Measurements from ENCODE around the gene CCDC92B. TPM values are rescaled to one million over a fixed set of nuclear protein-coding genes. Genes with fewer than 3 reads are reported as not detected.

The CCDC92B gene
- total RNA-seq, 1 experiment from 2014 or later, result 0.09 TPM

DNA sequence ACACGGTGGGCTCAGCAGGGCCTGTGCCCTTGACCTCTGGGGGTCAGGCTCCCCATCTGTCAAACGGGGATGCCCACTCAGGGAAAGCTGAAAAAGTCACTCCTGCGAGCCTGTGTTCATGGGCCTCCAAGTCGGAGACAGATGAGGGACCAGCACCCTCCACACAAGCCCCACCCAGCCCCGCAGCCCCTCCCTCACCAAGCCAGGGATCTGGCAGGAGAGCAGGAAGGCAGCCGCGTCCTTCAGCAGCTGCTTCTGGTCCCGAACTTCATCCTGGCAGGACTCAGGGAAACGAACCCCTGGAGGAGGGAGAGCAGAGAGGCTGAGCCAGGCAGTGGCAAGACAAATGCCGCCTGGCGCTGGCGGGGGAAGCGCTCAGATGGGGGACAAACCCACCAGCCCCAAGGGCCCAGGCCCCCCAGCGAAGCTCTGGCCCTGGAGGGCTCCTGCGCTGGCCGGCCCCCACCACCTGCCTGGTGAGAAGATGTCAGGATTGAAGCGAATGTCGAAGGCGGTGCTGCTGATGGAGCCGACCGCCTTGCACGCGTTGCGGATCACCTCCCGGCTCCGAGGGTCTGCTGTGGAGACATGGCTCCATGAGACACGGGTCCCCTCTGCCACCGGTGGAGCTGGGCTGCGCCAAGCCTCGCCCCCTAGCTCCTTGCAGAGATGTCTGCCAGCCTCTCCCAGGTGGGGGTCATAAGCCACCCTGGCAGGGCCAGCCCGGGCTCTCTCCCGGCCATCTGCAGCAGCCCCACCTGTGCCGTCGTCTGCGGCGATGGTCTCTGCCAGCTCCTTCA is 53.3 kb downstream of the CCDC92B start:
- no TSS peak for BruUV-seq (replicated peaks)
- POLR2A ChIA-PET (ENCODE audit: low non-redundant PET), result no interaction called here
- DNase-seq (ENCODE audit: low spot score), result no peak
- Histone ChIP-seq H3K36me3 (ENCODE audit: insufficient read depth, low read length, poor library complexity, severe bottlenecking) (peaks cover 75% of the 10 kb centered on the region), H3K9me3 (ENCODE audit: low read depth, low read length, poor library complexity, severe bottlenecking) (no peaks in the 10 kb centered on the region), H3K4me3 (ENCODE audit: low read depth, low read length, poor library complexity, severe bottlenecking) (no peak overlapping the region), H3K27me3 (replicated peaks; ENCODE audit: insufficient read depth, low read depth, low read length, poor library complexity) (no peaks in the 10 kb centered on the region), H3K27ac (ENCODE audit: low read depth, low read length, poor library complexity, severe bottlenecking) (no peak overlapping the region), H3K4me1 (ENCODE audit: insufficient read depth, low read length, poor library complexity, severe bottlenecking) (no peaks in the 10 kb centered on the region)
- CTCF ChIA-PET, result no interaction called here
- TF ChIP-seq EZH2 (IDR thresholded peaks at IDR 0.05; ENCODE audit: borderline replicate concordance, low read depth, low read length, poor library complexity, severe bottlenecking), result no peak
- TF ChIP-seq, protein P1, sequence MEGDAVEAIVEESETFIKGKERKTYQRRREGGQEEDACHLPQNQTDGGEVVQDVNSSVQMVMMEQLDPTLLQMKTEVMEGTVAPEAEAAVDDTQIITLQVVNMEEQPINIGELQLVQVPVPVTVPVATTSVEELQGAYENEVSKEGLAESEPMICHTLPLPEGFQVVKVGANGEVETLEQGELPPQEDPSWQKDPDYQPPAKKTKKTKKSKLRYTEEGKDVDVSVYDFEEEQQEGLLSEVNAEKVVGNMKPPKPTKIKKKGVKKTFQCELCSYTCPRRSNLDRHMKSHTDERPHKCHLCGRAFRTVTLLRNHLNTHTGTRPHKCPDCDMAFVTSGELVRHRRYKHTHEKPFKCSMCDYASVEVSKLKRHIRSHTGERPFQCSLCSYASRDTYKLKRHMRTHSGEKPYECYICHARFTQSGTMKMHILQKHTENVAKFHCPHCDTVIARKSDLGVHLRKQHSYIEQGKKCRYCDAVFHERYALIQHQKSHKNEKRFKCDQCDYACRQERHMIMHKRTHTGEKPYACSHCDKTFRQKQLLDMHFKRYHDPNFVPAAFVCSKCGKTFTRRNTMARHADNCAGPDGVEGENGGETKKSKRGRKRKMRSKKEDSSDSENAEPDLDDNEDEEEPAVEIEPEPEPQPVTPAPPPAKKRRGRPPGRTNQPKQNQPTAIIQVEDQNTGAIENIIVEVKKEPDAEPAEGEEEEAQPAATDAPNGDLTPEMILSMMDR (conservative IDR thresholded peaks at IDR 0.05; ENCODE audit: low read depth, low read length), result no peak
- intact Hi-C loops (cut with micrococcal nuclease; ENCODE audit: unreplicated experiment), result no loop called here

- Histone ChIP-seq H3K9me3 (ENCODE audit: low read depth, low read length, poor library complexity, severe bottlenecking) (no peaks in the 10 kb centered on the region), H3K36me3 (ENCODE audit: insufficient read depth, low read length, poor library complexity, severe bottlenecking) (peaks cover 75% of the 10 kb centered on the region), H3K4me3 (ENCODE audit: low read depth, low read length, poor library complexity, severe bottlenecking) (no peak overlapping the region), H3K4me1 (ENCODE audit: insufficient read depth, low read length, poor library complexity, severe bottlenecking) (no peaks in the 10 kb centered on the region), H3K27ac (ENCODE audit: low read depth, low read length, poor library complexity, severe bottlenecking) (no peak overlapping the region), H3K27me3 (replicated peaks; ENCODE audit: insufficient read depth, low read depth, low read length, poor library complexity) (no peaks in the 10 kb centered on the region)
- TF ChIP-seq EZH2 (IDR thresholded peaks at IDR 0.05; ENCODE audit: borderline replicate concordance, low read depth, low read length, poor library complexity, severe bottlenecking), result no peak
- TF ChIP-seq, protein P1 (conservative IDR thresholded peaks at IDR 0.05; ENCODE audit: low read depth, low read length), result no peak
- POLR2A ChIA-PET (ENCODE audit: low non-redundant PET), result no interaction called here
- no TSS peak for BruUV-seq (replicated peaks)
- DNase-seq (ENCODE audit: low spot score), result no peak
- CTCF ChIA-PET, result no interaction called here
- intact Hi-C loops (cut with micrococcal nuclease; ENCODE audit: unreplicated experiment), result no loop called here
Observed at GRCh38 chr17:2695243-2695960, 54.0 kb downstream of the CCDC92B start.

- H3K4me3 ChIP-seq (ENCODE audit: low read depth, low read length, poor library complexity, severe bottlenecking), result no peak overlapping the region
- ChIA-PET CTCF (no interaction called here), POLR2A (ENCODE audit: low non-redundant PET) (no interaction called here)
- H3K27ac ChIP-seq (ENCODE audit: low read depth, low read length, poor library complexity, severe bottlenecking), result no peak overlapping the region
- H3K9me3 ChIP-seq (ENCODE audit: low read depth, low read length, poor library complexity, severe bottlenecking), result no peaks in the 10 kb centered on the region
- TF ChIP-seq, protein P1 (conservative IDR thresholded peaks at IDR 0.05; ENCODE audit: low read depth, low read length), result no peak
- no peak for TF ChIP-seq EZH2 (IDR thresholded peaks at IDR 0.05; ENCODE audit: borderline replicate concordance, low read depth, low read length, poor library complexity, severe bottlenecking)
- H3K36me3 ChIP-seq (ENCODE audit: insufficient read depth, low read length, poor library complexity, severe bottlenecking), result peaks cover 69% of the 10 kb centered on the region
- no peaks in the 10 kb centered on the region for H3K27me3 ChIP-seq (replicated peaks; ENCODE audit: insufficient read depth, low read depth, low read length, poor library complexity)
- intact Hi-C loops (cut with micrococcal nuclease; ENCODE audit: unreplicated experiment), result no loop called here
- DNase-seq (ENCODE audit: low spot score), result no peak
- BruUV-seq (replicated peaks), result no TSS peak
- H3K4me1 ChIP-seq (ENCODE audit: insufficient read depth, low read length, poor library complexity, severe bottlenecking), result no peaks in the 10 kb centered on the region
Observed at GRCh38 chr17:2694381-2695242, 54.8 kb downstream of the CCDC92B start.
